Measurements from ENCODE around the gene IL21R. TPM values are rescaled to one million over a fixed set of nuclear protein-coding genes. Genes with fewer than 3 reads are reported as not detected.

Gene IL21R
- total RNA-seq, 1 experiment from 2014 or later: 4.6 TPM

DNA sequence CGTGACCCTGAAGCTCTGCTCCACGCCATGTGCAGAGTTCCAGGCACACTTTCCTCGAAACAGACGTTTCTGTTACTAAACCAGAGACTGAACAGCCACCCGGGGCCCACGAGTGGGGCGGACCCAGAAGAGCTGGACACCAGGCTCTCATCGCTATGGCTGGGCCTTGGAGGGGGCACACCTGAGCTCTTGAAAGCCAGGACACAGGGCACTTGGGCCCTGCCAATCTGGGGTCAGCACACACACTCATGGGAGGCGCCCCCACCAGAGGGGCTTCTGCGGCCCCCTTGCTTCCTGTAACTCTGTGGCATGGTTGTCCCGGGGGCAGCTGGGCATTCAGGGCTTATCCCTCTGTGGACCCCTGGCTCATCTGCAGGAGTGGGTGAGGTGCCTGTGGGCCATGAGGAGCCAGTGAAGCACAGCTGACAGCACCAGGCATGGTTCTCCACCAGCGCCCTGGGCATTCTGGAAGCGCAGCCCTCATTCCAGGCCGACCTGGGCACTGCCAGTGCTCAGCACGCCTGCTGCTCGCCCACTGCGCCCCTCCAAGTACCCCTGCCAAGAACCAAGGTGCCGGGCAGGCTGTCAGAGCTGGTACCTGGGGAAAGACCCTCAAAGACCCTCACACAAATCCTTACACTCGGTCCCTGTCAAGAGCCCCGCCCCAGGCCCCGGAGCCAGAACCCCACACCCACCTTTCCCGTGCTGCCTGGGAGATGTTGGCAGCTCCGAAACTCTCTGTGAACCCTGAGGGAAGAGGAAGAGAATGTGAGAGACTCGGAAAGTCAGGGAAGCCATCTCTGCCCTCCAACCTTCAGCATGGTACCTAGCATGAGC is 61.1 kb downstream of the IL21R start:
- H3K36me3 ChIP-seq: peaks cover 70% of the 10 kb centered on the region
- H3K4me1 ChIP-seq: peaks cover 21% of the 10 kb centered on the region
- no peak overlapping the region for H3K4me3 ChIP-seq
- H3K9me3 ChIP-seq (replicated peaks): no peaks in the 10 kb centered on the region
- H3K27ac ChIP-seq: no peak overlapping the region; the same call in 1 of the 2 replicates
- no peak for DNase-seq
- no peaks in the 10 kb centered on the region for H3K27me3 ChIP-seq

DNA sequence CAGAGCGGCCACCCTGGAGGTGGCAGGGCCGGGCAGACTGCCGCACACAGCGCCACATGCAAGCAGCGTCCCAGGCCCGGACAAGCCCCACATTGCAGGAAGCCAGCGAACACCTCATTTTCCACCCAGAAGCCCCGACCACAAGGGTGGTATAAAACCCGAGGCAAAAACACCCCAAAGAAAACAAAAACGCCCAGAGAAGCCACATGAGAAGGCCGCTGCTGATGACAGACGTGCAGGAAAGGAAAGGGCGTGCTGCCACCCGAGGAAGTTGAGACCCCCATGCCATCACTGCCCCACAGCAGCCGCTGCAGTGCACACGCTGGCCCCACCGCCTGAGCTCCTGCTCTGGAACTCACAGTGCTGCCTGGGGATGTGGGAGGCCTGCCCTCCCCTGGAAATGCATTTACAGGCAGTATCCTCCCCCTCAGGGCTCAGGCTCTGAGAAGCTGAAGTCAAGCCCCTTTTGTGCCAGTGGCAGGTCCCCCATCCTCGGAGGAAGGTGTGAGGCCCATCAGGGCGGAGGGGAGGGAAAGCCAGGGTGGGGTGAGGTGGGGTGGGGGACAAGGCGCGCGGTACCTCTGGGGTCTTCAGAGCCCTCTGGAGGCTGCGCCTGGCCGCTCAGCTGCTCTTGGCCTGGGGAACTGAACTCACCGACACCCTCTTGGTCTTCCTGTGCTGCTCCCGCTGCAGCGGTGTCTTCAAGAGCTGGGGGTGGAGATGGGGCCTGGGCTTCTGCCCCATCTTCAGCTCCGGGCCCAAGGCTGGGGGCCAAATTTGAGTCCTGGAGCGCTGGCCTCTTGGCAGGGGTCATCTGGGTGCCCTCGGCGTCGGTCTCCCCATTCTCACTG is 62.0 kb downstream of the IL21R start:
- H3K9me3 ChIP-seq (replicated peaks): no peaks in the 10 kb centered on the region
- H3K4me1 ChIP-seq: peaks cover 21% of the 10 kb centered on the region
- no peaks in the 10 kb centered on the region for H3K27me3 ChIP-seq
- peaks cover 77% of the 10 kb centered on the region for H3K36me3 ChIP-seq
- no peak overlapping the region for H3K4me3 ChIP-seq
- DNase-seq: no peak
- H3K27ac ChIP-seq: no peak overlapping the region

DNA sequence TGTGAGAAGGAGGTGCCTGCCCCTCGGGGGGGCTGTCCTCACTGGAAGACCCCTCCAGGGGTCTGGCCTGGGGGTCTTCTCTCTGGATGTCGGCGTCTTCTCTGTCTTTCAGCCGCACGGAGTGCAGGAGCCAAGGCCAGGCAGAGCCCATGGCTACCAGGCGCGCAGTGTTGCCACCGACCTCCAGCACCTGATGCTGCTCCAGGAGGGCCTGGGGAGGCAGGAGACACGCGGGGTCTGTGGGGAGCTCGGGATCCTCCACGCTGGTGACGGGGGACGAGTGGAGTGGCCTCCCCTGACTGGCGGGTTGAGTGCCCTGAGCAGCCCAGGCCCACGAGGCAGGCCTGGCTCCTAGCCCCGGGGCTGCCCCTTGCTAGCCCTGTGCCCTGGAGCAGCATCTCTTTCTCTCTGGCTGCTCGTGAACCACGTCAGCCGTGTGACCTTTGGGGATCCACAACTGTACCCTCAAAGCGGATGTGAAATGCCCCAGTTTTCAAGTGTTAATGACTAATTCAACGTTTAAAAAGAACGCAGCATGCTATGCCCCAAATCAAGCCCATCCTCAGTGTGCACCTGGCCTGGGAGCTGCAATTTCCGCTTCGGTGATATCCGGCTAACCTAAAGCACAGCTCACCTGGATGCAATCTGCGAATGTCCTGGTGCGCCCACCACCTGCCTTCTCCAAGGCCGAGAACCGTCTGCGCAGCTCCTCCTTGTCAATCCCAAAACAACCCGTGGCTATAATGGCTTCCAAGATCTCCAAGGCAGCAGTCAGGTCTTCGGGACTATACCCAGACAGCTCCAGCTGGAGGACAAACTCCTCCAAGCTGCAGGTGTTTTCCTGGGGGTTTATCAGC is 62.9 kb downstream of the IL21R start:
- H3K36me3 ChIP-seq: peaks cover 78% of the 10 kb centered on the region
- no peaks in the 10 kb centered on the region for H3K27me3 ChIP-seq
- H3K4me3 ChIP-seq: no peak overlapping the region
- no peaks in the 10 kb centered on the region for H3K9me3 ChIP-seq (replicated peaks)
- H3K27ac ChIP-seq: no peak overlapping the region
- peaks cover 21% of the 10 kb centered on the region for H3K4me1 ChIP-seq
- no peak for DNase-seq

DNA sequence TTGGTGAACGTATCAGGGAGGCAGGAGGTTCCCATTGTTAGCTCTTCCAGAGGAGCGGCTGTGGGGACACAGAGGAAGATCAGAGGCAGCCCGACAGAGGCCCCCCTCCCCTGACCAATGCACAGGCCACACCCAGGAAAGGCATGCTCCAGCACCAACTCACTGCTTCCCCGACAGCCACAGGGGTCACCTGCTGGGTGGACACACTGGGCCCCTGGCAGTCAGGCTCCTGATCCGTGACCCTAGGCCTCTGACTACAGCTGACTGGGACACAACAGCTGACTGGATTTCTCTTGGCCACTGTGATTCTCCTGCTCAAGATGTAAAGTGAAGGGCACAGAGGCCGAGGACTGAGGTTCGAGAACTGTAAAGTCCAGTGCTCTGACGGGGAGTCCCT is 63.5 kb downstream of the IL21R start:
- Histone ChIP-seq H3K27me3 (no peaks in the 10 kb centered on the region), H3K36me3 (peaks cover 79% of the 10 kb centered on the region), H3K4me3 (no peak overlapping the region), H3K9me3 (replicated peaks) (no peaks in the 10 kb centered on the region), H3K4me1 (peaks cover 21% of the 10 kb centered on the region), H3K27ac (no peak overlapping the region)
- no peak for DNase-seq

DNA sequence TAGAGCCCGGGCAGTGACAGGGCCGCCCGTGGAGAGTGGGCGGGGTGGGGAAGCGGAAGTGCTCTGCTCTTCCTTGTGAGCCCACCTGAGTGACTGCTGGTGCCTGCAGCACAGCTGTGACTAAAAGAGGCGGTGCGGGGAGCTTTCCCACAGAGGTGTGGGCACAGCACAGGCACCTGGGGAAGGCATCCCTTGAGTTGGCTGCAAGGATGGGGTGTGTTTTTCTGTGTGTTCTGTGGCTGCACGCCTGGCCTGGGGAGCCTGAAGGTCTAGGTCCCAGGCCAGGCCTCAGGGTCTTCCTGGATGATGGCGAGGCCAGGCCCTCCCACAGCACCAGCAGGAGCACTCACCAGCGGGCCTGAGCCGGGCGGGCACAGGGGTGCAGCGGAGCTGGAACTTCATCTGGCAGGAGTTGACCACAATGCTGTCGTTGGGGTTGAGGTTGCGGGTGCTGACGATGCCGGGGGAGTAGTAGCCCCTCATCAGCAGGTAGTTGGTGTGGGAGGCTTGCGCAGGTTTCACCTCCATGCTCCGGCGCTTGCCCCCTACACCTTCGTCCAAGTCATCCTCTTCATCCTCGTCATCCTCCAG is 67.1 kb downstream of the IL21R start:
- no peaks in the 10 kb centered on the region for H3K27me3 ChIP-seq

DNA sequence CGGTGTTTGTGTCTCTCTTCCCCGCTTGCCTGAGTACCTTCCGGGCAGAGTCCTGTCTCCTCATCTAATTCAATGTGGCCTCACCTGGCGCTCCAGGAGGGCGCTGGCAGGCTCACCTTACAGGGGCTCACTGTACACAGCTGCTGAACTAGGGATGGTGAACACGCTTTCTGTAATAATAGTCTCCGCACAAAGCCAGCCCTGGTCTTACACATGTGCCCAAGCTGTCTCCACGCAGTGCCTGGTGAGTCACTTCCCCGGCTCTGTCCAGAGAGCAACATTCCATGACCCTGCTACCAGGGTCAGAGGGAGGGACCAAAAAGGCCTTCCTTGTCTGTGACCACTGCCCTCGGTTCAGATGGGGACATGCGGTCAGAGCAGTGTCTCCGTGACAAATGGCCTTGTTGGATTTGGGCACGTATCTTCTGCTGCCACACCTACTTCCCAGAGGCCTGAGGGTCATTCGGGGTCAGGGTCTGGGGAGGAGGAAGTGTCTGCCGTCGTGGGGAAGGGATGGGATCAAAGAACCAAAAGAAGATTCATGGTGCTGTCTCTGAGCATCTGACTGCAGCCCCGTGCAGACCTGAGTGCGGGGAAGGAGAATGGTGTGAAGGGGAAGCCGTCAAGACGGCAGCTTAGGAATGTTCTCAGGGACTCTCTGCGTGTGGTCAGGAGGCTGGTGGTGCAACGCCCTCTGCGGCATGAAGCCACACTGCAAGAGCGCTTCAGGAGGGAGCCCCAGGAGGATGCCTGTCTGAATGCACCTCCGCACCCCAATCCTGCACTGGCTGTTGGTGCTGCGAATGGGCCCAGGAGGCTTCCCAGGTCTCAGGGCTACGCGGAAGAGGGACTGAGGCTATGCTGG is 68.8 kb downstream of the IL21R start:
- 0 out of 2 replicates have a peak, but pooled peaks cover under 1% of the 10 kb centered on the region for H3K4me1 ChIP-seq
- H3K9me3 ChIP-seq (replicated peaks): no peaks in the 10 kb centered on the region
- H3K27ac ChIP-seq: no peak overlapping the region; the same call in 1 of the 2 replicates
- no peak for DNase-seq
- no peak overlapping the region for H3K4me3 ChIP-seq
- no peaks in the 10 kb centered on the region for H3K27me3 ChIP-seq
- peaks cover 76% of the 10 kb centered on the region for H3K36me3 ChIP-seq

More for the DNA sequence above, 67.1 kb downstream of the IL21R start:
- Histone ChIP-seq H3K9me3 (replicated peaks) (no peaks in the 10 kb centered on the region), H3K27ac (no peak overlapping the region), H3K36me3 (peaks cover 75% of the 10 kb centered on the region), H3K4me3 (no peak overlapping the region), H3K4me1 (no peaks in the 10 kb centered on the region)
- no peak for DNase-seq

DNA sequence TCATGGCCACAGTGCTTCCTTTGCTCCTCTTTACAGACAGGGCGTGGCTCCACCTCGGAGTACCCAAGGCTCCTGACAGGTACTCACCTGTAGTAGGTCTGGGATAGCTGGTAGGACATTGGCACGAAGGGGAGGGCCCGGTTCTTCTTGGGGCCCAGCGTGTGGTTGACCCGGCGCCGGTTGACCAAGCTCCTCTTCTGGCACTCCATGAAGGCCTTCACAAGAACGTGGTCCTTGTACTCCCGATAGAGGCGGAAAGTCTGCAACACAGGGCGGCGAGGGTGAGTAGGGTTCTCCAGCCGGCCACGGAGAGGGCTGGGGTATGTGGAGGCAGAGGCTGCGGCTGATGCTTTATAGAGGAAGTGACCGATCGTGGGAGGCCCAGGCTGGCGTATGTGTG is 69.7 kb downstream of the IL21R start:
- Histone ChIP-seq H3K27ac (no peak overlapping the region; the same call in 1 of the 2 replicates), H3K4me1 (peaks cover 6% of the 10 kb centered on the region; the same call in 1 of the 2 replicates), H3K36me3 (peaks cover 77% of the 10 kb centered on the region), H3K27me3 (no peaks in the 10 kb centered on the region), H3K4me3 (no peak overlapping the region), H3K9me3 (replicated peaks) (no peaks in the 10 kb centered on the region)
- no peak for DNase-seq

DNA sequence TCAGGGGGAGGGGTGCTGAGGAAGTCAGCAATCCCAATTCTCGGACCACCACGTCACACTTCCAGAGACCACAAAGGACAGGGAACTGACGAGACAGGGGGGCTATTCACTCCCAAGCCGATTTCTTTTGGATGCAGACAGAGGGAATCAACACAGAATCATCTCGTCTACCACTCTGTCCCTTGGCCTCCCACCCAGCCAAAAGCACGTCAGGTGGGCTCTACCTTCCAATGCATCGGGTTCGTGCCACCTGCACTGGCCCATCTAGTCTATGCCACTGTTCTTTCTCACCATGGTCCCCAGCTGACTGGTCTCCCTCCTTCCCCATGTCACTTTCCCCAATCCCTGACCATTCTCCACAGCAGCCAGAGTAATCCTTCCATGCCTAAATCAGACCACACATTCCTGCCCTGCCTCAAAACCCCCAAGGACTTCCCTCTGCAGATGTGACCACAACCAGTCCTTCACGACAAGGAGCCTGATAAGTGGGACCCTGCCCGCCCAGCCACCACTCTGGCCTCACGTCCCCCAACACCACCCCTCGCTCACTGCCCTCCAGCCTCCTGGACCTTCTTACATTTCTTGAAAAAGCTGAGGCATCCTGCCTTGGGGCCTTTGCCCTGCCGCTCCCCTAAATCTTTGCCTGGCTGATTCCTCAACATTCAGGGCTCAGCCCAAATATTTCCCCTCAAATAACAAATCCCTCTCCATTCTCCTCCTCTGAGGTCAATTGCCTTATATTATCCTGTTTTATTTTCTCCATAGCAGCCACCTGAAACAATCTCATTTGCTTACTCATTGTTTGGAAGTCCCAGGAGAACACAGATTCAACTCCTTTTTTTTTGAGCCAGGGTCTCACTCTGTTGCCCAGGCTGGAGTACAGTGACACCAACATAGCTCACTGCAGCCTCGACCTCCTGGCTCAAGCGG is 70.4 kb downstream of the IL21R start:
- H3K9me3 ChIP-seq (replicated peaks): no peaks in the 10 kb centered on the region
- peaks cover 77% of the 10 kb centered on the region for H3K36me3 ChIP-seq
- no peaks in the 10 kb centered on the region for H3K27me3 ChIP-seq
- no peak overlapping the region for H3K27ac ChIP-seq
- DNase-seq: no peak
- no peak overlapping the region for H3K4me3 ChIP-seq
- H3K4me1 ChIP-seq: peaks cover 6% of the 10 kb centered on the region; the same call in 1 of the 2 replicates

DNA sequence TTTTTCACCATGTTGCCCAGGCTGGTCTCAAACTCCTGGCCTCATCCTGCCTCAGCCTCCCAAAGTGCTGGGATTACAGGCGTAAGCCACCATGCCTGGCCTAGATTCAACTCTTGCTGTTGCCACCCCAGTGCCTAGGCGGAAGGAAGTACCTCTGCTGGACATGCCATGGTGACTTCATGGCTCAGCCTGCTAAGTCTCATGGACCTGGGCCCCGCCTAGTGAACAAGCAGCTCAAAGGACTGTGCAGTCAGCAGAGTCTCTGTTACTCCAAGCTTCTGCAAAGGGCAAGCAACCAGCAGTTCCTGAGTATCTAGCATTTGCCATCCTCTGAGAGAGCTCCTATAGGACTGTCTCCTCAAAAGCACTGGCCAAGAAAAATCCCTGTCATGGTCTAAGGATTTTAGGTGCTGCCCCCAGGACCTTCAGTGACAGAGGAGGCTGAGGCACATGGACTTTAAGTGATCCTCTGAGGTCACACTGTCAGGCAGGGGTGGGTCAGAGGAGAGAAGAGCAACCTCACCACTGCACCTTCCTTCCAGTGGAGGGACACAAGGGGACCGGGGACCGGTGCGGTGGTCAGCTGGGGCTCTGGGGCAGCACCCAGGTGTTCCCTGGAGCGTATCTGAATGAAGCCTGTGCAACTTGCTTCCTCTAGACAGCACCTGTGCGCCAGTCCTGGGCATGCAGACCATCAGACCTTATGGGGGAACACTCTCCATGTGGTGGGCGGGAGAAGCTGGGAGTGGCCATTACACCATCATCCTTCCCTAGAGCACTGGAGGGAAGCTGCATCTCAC is 71.3 kb downstream of the IL21R start:
- H3K4me1 ChIP-seq: peaks cover 6% of the 10 kb centered on the region; the same call in 1 of the 2 replicates
- H3K36me3 ChIP-seq: peaks cover 77% of the 10 kb centered on the region
- H3K9me3 ChIP-seq (replicated peaks): no peaks in the 10 kb centered on the region
- no peak for DNase-seq
- H3K4me3 ChIP-seq: no peak overlapping the region
- H3K27me3 ChIP-seq: no peaks in the 10 kb centered on the region
- no peak overlapping the region for H3K27ac ChIP-seq

DNA sequence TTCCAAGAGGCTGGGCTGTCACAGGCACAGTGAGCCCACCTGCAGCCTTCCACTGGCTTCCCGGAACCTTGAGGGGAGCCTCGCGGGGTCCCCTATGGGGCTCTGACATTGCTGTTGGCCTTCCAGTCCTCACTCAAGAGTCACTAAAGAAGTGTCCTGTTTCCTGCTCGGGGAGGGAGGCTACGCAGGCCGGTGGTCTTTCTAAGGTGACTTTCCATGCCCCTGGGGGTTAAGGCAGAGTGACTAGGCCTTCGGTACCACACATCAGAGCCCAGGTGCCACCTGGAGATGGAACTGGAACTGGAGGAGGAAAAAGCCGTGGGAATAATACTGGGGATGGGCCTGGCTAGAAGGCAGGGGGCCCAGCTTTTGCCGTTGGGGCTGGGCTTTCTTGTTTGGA is 72.1 kb downstream of the IL21R start:
- Histone ChIP-seq H3K9me3 (replicated peaks) (no peaks in the 10 kb centered on the region), H3K4me3 (no peak overlapping the region), H3K27me3 (no peaks in the 10 kb centered on the region), H3K27ac (no peak overlapping the region), H3K36me3 (peaks cover 74% of the 10 kb centered on the region), H3K4me1 (peaks cover 6% of the 10 kb centered on the region; the same call in 1 of the 2 replicates)
- no peak for DNase-seq

DNA sequence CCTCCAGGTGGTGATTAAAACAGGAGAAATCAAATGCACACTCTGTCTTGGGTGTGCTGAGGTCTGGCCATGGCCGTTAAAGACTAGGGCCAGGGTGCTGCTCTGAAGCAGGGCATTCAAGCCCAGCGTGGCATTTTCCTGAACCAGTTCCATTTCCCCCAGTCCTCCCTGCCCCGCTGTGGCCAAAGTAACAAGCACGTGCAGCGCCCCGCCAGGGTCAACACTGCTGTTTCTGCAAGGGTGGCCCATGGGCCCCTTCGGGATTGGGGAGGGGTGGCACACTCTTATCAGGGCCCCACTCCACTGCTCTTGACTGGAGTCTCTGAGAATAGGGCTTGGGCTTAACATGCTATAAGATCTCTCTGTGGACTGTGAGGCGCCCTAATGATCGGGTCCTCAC is 72.9 kb downstream of the IL21R start:
- DNase-seq: no peak
- H3K27ac ChIP-seq: no peak overlapping the region
- peaks cover 6% of the 10 kb centered on the region; the same call in 1 of the 2 replicates for H3K4me1 ChIP-seq

DNA sequence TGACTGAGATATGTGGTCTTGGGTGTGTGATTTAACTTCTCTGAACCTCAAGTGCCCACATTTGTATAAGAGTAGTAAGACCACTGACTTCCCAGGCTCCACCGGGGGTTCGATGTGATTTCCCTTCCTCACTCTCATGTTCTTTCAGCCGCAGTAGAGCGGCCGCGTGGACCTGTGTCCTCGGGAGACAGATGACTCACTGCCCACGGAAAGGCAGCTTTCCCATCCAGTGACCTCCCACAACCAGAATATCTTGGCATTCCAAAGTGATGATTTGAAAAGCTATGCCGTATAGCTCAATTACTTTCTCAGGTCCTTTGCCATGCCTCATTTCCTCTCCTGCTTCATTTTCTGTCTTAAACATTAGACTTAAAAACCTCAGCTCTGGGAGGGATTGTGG is 73.6 kb downstream of the IL21R start:
- H3K9me3 ChIP-seq (replicated peaks): no peaks in the 10 kb centered on the region
- no peak overlapping the region for H3K4me3 ChIP-seq
- H3K36me3 ChIP-seq: peaks cover 70% of the 10 kb centered on the region
- 0 out of 2 replicates have a peak overlapping the region, but pooled peaks have one; percentile 3 for H3K27ac ChIP-seq
- peaks cover 6% of the 10 kb centered on the region; the same call in 1 of the 2 replicates for H3K4me1 ChIP-seq
- no peaks in the 10 kb centered on the region for H3K27me3 ChIP-seq
- peak; percentile 23 to 37 for DNase-seq

More for the DNA sequence above, 72.9 kb downstream of the IL21R start:
- no peak overlapping the region for H3K4me3 ChIP-seq
- H3K36me3 ChIP-seq: peaks cover 74% of the 10 kb centered on the region
- H3K9me3 ChIP-seq (replicated peaks): no peaks in the 10 kb centered on the region
- no peaks in the 10 kb centered on the region for H3K27me3 ChIP-seq
